HG03139 (cell line): ENCODE results near the gene RNASE7.

Experiments
- ATAC-seq: cut with Tn5 transposase; IDR thresholded peaks from one replicate; pipeline ENCODE4 v1.9.1; 2021; ENCODE audit not compliant: unreplicated experiment

RNASE7 gene

DNA sequence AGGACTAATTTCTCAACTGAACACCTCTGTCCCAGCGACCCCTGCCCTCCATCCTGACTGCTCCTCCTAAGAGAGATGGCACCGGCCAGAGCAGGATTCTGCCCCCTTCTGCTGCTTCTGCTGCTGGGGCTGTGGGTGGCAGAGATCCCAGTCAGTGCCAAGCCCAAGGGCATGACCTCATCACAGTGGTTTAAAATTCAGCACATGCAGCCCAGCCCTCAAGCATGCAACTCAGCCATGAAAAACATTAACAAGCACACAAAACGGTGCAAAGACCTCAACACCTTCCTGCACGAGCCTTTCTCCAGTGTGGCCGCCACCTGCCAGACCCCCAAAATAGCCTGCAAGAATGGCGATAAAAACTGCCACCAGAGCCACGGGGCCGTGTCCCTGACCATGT, 756 bp downstream of the RNASE7 start:
- no peak for ATAC-seq

DNA sequence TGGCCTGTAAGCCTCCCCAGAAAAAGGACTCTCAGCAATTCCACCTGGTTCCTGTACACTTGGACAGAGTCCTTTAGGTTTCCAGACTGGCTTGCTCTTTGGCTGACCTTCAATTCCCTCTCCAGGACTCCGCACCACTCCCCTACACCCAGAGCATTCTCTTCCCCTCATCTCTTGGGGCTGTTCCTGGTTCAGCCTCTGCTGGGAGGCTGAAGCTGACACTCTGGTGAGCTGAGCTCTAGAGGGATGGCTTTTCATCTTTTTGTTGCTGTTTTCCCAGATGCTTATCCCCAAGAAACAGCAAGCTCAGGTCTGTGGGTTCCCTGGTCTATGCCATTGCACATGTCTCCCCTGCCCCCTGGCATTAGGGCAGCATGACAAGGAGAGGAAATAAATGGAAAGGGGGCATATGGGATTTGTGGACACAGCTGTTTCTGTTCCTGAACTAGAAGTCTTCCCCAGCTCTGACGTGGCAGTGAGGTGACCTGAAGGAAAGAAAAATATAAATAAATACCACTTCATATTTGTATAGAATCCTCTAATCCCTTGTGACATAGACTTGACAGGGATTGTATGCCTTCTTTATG, 1.3 kb downstream of the RNASE7 start:
- ATAC-seq = no peak

DNA sequence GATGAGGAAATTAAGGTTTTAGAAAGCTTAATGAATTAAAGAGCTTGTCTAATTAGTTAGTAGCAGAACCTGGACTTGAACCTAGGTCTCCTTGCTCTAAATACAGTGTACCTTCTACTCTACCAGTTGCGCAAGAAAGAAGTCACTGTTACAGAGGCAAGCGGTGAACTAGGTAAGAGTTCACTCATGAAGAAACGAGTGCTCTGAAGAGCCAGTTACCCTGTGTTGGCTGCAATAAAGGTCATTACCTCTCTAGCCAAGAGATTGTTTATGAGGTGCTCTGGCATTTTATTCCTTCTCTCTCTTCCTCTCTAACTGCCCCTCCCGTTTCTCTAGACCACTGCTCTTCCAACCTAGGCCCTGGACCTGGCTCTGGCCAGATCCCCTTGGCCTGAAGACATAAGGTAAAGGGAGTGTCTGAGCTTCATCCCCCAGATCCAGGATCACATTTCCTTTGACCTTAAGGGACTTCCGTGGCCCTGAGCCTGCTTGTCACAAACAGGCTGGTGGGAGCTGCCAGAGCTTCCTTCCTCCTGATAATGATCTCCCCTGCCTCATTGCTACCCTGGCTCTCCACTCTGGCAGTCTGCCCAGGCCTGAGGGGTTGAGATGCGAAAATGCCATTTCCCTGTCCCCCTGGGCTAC, 1.9 kb downstream of the RNASE7 start:
- no peak for ATAC-seq

DNA sequence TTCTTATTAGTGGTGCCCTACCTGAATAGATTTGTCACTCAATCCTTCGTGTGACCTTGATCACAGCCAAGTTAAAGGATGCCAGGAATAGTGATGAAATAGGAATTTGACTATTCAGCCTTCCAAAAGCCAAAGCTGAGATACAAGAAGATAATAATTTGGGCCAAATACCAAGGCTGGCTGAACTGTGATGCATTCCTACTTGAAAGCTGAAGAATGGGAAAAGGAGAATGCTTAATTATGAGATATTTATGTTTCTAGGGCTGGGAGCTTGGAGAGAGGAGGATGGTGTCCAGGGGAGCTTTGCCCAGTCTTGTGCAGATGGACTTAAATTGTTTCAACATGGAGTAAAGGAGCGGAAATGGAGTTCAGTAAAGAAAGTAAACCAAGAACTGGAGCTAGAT, 5.2 kb downstream of the RNASE7 start:
- no peak for ATAC-seq

DNA sequence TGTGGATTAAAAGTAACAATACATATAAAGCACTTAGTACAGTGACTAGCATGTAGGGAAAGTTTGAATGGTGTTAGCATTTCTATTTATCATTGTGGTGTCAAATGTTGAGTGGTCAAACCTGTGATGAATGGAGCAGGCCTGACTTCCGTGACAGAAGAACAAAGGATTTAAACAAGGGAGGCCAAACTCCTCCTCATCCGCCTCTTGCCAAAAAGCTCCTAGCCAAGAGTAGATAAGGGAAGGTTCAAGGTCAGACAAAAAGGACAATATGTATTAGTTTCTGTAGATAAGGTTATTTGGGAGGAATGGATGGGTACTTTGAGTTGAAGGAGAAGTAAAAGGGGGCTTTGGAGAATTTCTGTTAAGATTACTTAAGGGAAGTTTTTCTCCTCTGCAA, 6.5 kb downstream of the RNASE7 start:
- ATAC-seq = no peak

DNA sequence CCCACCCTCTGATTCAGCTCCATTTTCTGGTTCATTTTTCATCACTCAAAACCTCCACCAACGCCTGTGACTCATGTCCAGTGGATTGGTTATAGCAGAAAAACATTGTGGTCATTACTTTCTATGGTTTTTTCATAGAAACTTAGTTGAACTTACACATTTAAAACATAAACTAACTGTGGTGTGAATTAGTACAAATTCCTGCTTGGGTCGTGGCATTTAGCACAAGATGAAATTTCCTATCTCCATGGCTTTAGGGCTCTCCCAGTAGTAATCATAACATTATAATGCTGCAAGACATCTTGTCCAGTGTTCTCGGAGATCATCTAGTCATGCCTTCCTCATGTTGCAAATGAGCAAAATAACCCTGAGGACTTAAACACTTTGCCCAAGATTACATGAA, 7.1 kb downstream of the RNASE7 start:
- ATAC-seq = no peak

DNA sequence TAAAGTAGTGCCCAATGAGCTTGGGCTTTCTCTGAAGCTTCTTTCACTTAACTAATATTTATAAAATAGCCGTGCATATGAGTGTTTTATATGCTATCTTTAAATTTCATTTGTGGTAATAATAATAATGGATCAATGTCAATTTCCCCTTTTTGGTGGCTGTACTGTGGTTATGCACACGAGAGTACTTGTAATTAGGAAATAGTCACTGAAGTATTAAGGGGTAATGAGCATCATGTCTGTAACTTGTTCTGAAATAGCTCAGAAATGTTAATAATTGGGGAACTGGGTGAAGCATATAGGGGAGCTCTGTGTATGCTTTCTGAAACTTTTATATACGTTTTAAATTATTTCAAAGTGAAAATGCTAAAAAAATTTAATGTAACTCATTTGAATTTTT, 8.4 kb downstream of the RNASE7 start:
- ATAC-seq = no peak

DNA sequence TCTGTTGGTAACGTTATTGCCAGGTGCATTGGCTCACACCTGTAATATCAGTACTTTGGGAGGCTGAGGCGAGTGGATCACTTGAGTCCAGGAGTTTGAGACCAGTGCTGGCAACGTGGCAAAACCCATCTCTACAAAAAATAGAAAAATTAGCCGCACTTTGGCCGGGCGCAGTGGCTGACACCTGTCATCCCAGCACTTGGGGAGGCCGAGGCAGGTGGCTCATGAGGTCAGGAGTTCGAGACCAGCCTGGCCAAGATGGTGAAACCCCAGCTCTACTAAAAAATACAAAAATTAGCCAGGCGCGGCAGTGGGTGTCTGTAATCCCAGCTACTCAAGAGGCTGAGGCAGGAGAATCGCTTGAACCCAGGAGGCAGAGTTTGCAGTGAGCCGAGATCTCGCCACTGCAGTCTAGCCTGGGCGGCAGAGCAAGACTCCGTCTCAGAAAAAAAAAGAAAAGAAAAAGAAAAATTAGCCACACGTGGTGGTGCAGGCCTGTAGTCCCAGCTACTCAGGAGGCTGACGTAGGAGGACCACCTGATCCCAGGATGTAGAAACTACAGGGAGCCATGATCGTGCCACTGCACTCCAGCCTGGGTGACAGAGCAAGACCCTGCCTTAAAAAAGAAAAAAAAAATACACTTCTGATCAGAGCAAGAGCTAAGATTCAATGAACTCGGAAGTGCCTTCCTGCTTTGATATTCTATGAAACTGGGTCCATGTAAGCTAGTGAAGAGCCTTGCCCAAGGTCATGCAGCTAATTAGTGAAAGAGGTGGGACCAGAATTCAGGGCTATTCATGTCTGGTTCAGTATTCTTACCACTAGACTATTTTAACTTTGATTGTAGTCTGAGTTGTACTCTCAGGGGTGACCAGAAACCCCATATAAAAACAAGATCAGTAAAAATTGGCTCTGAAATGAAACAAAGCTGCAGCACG, 11.3 kb downstream of the RNASE7 start:
- no peak for ATAC-seq

DNA sequence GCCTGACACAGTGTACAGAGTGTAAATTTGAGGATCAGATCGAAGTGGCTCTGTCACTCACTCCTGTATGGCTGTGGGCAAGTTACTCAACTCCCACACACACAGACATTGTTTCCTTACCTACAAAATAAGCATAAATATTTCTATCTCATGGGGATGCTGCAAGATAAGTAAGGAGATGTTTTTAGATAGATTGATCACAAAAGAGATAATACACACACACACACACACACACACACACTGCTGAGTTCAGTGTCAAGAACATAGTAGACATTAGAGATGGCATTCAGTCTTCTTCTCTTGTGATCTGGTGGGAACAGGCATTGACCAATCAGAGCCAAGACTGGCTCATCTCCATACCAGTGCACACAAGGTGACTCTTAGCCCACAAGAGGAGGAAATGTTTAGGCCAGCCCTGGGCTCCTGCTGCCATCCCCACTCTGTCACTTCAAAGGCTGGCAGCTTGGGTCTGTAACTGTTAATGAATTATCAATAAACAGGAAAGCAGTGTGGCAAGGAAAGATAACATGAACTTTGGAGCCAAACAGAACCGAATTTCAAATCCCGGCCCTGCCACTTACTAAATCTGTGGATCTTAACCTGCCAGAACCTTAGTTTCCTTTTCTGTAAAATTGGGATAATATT, 12.1 kb downstream of the RNASE7 start:
- no peak for ATAC-seq

DNA sequence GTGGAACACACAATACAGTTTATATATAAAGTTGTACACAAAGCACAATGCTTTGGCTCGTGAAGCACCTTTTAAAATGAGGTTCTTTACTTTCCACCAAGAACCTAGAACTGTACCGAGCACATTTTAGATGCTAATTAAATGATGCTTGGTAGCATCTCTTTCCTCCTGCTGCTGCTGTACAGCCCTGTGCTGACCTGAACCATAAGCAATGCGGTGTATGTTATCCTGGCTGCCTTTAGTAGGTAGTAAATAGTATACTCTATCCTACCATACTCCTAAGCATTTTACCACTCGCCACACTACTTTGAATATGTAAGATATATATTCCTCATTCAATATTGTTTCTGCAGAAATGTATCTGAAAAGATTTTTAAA, 12.6 kb downstream of the RNASE7 start:
- ATAC-seq = no peak

DNA sequence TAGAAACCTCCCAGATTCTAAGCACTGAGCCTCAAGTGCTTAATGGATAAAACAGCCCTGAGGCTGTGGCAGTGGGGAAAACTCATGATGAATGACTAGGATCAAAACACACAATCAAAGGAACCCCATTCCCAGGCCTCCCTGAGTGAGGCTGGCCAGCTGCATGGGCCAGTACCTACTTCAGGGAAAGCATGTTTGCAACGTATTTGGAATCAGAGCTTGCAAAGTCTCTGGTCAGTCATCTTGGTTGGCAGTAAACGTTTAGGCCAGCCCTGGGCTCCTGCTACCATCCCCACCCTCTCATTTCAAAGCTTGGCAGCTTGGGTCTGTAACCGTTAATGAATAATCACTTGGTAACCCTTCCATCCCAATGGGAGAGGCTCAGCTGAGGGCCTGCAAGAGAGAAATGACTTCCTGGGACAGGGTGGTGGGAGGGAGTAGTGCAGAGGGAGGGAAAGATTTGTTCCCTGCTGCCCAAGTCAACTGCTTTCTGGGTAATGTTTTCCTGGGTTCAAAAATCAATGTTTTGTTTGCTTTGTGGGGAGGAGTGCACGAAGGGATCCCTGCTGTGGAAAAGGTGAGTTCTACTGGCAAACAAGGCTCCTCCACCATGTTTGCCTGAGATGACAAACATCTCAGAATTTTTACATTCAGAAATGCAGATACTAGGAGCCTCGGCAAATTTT, 13.4 kb downstream of the RNASE7 start:
- ATAC-seq = no peak

DNA sequence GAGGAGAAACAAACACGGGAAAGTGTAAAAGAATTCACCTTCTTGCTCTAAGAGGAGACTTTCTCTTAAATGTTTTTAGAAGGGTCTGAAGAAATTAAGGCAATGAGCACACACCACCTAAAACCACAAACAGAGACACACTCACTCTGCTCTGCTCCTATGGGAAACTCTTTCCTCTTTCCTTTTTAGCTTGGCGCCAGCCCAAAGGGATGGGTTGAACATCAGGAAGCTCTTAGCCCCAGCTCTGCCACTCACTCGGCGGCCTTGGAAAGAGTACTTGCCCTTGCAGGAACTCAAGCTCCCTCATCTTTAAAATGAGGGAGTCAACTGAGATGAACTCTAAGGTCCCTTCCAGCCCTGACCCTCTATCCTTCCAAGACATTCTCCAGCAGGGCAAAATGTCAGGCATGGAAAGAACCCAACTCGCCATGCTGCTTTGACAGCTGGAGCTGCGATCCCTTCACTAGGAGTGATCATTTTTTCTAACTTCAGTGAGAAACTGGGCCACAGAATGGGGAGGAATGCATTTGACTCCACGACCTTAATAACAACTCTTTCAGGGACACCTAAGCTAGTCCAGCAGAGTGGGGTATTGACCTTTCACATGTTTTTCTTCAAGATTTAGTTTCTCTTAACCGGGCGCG, 14.5 kb downstream of the RNASE7 start:
- no peak for ATAC-seq

DNA sequence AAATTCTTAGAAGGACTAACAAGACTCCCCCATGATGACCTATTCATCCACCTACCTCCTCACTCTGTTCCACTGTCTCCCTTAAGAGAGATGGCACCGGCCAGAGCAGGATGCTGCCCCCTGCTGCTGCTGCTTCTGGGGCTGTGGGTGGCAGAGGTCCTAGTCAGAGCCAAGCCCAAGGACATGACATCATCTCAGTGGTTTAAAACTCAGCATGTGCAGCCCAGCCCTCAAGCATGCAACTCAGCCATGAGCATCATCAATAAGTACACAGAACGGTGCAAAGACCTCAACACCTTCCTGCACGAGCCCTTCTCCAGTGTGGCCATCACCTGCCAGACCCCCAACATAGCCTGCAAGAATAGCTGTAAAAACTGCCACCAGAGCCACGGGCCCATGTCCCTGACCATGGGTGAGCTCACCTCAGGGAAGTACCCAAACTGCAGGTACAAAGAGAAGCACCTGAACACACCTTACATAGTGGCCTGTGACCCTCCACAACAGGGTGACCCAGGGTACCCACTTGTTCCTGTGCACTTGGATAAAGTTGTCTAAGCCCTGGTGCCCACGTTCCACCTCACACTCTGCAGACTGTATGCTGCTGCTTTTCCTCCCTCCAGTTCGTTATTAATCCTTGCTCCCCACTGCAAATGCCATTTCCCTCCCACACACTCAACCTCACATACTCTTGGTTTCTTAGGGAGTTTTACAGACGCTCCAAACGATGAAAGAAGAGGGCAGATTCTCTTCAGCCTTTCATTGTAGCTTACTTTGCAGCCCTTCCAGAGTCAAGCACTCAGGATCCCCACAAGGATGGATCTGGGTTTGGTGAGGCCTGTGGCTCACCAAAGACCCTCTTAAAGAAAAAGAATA, 15.9 kb downstream of the RNASE7 start, which contains the start of gene RNASE8:
RNASE8 (plus strand) TSS at position 20 of the 873 bp plus-strand sequence; CDS start at position 91, 71 bp downstream.
- ATAC-seq = no peak

DNA sequence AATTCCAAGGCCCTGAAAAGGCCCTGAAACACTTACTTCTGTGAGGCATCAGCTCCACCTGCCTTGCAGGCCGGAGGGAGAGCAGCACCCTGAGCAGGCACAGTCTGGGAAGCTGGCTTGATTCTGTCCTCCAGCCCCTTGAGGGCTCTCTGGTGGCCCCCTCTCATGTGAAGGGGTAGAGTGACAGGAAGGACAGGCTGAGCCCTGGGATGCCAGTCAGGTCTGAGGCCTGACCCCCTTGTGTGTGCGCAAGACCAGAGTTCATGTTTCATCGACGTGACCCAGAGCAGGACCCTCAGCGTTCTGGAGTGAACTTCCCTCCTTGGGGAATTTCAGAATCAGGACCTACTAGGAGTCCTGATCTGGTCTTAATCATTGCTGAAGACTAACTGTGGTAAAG, 16.7 kb downstream of the RNASE7 start:
- no peak for ATAC-seq

DNA sequence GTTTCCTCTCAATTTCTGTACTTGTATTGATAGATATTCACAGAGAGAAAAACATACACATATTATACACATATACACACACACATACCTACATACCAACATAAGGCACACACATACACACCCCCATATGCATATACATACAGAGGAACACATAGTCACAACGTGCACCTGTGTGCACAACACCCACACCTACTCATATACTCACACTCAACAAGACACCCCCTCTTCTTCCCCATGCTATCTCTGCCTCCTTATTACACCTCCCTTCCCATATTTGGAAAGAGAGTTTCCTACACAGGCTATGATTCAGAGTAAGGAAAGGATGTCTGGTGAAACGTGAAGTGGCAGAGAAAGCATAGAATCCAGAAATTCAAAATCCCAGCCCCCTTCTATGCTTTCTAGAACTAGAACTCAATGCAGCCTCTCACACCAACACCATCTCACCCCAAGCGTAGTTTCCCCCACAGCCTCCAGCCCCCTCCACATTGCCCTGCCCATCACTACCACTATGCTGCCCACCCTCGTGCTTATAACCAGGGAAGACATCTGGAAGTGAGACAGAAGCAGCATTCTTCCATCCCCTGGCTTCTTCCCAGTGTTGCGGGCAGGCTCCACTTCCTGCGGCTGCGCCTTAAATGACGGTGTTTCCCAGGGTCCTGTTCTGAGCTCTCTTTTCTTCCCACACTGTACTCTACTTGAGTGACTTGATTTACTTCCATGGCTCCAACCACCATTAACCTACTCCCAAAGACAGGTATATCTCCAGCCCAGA, 17.9 kb downstream of the RNASE7 start:
- no peak for ATAC-seq

DNA sequence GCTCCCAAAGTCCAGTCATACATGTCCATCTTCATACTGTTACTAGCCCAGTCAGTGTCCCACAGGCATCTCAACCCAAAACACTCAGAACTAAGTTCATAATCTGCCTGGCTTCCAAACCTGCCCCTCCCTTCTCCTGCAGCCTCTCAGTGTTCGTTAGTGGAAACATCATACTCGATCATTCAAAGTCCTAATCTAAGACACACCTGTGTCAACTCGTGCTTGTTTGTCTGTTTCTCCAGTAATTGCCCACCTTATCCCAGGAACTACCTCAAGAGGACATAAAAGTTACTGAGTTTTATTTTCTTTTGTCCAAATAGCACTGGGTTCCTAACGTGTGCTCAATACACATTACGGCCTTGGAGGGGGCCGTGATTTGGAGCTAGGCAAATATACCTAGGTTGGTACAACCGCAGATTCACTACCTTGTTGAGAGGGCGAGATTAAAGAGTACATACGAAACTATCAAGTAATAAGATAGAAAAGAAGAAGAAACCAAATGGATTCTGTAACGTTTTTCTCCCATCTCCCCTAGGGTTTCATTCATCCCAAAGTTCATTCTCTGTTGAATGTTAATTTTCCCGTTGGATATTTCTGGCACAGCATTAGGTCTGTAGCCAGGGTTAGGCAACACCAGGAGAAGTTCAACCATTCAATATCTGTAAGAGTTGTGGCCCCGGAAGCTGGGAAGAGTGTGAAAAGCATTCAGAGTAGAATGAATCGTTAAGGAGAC, 18.6 kb downstream of the RNASE7 start:
- ATAC-seq = no peak

DNA sequence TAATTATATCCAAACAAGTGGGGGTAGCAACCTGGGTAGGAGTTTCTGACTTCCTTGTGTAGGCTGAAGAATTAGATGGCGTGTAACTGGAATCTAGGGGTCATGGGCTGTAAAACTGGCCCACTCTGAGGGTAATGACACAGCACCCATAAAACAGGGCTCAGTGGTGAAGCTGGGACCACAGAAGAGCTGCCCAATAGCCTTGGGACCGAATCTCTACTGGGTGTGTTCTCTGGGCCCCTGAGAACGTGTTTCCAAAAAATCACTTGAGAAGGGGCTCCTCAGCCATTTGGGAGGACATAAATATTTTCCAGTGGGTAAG, 19.1 kb downstream of the RNASE7 start:
- no peak for ATAC-seq

DNA sequence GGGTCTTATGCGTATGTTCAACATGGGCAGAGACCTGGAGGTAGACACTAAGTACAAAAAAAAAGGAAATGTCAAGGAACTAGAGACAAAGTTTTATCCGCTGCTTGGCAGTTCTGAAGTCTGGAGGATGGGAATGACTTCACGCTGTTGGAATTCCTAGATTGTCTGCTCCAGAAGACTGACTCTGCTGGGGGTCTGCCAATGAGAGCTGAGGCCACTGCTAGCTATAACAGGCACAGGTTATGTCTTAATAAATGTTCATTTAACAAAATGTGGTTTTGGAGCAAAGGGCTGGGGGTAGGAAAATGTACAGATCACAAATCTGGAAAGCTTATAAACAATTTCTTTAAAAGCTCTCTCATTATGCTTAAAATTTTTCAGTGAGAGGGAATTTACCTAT, 21.3 kb downstream of the RNASE7 start:
- ATAC-seq = no peak
